Right hindlimb (tissue), 1 donor: ENCODE measurements around the gene SLC39A12.
"Not testable (repeated sequence)": the region's sequence is repeated elsewhere in the genome, so short reads cannot be mapped to it uniquely, and the experiment has no call there.

ENCODE experiments used
- DNase-seq: peaks from one replicate; pipeline ENCODE4 v3.0.0-alpha.2; 2018

Gene SLC39A12

DNA sequence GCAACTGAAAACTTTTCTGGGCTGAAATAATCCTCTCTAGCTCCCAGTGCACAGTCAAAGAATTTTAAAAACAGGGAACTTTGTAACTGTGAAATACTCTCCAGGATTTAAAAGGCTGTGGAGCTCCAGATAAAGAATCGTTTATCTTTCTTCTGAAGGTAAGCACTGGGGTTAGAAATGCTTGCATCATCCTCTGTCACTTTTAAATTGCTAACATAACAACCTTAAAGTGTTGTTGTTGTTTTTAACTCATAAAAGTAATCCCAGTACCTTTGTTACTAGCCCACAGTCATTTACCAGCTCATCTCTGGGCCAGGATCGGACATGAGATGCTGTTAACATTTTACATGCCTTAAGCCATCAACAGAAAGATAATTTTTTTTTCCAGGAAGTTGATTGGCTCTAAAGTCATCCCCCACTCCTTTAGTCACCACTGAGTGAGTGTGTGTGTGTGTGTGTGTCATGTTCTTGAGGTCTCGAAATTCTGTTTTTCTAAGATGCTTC is at the start of gene SLC39A12:
Gene SLC39A12 (plus strand): TSS at position 51 of the 504 bp plus-strand sequence. CDS start 1,359 bp downstream, outside the sequence.
- no peak for DNase-seq

DNA sequence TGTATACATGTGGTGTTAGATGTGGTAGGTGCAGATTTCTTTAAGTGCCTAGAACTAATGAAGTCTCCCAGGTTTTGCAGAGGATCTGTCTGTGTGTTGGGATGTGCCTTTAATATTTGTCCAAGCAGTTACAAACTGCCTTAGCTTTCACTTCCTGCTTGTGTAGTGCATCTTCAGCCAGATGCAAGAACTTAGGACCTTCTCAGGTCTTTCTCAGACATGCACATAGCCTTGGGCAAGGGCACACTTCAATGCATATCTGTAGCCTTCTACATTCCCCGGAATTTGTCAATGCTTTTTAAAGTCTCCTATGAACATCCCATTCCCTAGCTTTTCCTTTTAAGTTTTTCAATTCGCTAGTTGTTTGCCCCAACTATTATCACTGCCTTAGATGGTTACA is 47.2 kb upstream of the SLC39A12 start:
- no peak for DNase-seq

DNA sequence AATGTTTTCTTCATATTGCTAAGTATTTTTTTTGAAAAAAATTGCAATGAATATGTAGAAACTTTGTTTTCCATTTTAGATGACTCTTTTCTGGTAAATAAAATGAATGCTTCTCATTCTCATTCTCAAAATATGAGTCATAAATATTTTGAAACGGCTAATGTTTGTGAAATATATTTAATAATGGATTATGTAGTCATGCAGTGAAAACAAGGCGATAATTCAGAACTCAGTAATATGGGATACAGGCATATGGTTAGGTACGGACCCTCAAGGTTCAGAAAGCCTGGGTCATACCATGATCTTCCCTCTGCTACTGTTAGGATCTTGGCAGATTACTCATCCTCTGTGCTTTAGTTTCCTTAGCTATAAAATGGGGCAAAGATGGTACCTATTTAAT is 46.2 kb upstream of the SLC39A12 start:
- no peak for DNase-seq

DNA sequence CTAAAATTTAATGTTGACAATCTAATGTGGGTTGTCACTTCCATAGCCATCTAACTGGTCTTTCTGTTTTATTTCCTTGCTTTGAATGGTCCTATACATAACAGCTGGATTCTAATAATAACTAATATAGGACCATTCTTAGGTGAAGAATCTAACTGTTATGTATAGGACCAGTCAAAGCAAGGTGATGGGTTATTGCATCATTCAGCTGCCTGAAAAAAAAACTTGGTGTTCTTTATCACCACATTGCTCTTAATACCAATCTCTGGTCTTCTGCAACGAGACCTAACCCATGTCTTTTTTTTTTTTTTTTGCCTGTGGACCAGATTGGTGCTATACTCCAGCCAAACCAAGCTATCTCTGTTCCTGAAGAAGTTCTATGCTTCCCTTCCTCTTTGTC is 45.7 kb upstream of the SLC39A12 start:
- DNase-seq: no peak

DNA sequence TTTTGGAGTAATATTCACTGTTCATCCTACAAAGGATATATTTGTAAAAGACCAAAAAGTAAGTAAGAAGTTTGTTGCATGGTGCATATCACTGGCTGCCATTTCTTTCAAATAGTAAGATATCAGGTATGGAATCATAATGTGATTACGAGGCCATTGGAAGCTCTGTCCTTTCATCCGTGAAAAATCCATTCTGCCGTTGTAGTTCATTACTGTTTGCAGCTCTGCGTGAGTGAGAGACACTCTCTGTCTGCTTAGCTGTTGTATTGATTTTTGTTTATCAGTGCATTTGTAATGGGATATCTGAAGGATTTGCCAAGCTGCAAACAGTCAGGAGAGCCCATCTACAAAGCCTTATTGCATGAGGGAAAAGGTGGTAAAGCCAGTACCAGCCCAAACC is 44.1 kb upstream of the SLC39A12 start:
- no peak for DNase-seq

DNA sequence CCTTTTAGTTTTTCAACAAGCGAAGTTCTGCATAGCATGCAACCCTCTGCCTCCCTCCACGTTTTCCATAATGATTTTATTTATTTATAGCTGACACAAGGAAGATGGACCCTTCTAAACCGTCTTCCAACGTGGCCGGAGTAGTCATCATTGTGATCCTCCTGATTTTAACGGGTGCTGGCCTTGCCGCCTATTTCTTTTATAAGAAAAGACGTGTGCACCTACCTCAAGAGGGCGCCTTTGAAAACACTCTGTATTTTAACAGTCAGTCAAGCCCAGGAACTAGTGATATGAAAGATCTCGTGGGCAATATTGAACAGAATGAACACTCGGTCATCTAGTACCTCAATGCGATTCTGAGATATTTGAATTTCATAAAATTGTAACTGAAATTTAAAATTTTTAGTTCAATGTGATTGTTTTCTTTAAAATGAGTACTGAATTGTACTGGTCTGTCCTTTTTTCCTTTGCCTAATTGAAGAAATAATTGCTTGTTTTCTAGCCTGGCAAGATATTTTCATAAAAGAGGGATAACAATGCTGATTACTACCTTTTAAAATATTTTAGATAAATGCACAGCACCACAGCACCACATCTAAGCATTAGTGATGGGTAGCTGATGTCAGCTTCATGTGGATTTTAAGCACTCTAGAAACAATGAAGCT is 41.5 kb upstream of the SLC39A12 start:
- peak; percentile 24 for DNase-seq

DNA sequence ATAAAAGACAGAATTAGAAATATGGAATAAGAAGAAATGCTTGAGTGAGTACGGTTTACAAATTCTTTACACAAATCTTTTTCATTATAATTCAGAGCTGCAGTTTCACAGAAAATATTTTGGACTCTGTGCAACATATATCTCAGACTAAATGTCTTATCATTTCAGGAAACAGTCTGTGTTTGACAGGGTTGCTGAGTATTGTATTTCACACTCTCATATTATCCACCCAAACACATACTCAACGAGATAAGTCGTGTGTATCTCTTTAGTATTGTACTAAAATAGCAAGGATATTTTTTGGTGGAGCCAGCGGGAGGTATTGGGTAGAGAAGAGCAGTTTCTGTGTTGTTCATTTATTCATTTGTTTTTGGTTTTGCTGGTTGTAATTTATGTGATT is 39.0 kb upstream of the SLC39A12 start:
- no peak for DNase-seq

DNA sequence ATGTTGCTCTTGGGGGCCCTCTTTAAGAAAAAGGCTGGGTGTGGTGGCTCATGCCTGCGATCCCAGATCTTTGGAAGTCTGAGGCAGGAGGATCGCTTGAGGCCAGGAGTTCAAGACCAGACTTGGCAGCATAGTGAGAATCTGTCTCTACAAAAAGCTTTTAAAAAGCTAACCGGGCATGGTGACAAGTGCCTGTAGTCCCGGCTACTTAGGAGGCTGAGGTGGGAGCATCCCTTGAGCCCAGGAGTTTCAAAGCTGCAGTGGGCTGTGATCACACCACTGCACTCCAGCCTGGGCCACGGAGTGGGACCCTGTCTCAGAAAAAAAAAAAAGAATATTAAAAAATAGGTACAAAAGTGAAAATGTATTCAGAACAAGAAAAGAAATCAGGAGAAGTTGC is 38.1 kb upstream of the SLC39A12 start:
- DNase-seq: no peak

DNA sequence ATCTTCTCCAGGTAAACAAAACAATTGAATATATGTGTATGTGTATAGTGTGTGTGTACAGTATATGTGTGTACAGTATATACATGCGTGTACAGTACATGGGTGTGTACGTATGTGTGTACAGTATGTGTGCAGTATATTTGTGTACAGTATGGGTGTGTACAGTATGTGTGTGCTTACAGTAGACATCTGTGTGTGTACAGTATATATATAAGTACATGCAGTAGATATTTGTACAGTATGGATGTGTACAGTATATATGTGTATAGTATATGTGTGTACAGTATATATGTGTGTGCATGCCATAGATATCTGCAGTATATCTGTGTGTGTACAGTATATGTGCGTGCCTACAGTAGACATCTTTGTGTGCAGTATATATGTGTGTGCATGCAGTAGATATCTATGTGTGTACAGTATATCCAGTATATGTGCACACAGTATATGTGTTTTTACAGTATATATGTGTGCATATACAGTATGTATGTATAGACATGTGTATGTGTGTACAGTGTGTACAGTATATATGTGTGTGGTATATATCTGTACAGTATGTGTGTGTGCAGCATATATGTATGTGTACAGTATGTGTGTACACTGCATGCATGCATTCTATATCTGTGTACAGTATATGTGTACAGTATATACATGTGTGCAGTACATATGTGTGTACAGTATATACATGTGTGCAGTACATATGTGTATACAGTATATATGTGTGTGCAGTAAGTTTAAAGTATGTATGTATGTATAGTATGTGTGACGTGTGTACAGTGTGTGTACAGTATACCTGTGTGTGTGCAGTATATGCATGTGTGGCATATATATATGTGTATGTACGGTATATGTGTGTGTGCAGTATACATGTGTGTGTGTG is 37.3 kb upstream of the SLC39A12 start:
- no peak for DNase-seq

DNA sequence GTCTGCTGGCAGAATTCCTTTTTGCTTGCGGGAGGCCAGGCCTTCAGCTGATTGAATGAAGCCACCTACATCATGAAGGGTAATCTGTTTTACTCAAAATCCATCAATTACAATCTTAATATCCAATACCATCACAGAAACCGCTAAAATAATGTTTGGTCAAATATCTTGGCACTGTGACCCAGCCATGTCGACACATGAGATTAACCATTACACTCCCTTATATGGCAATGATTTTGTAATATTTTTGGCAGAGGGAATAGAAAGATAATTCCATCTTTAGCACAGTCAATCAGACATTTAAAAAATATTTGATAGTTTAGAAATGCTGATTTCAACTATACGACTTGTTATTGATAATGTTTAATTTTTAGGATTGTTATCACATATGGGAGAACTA is 36.5 kb upstream of the SLC39A12 start:
- DNase-seq: no peak

DNA sequence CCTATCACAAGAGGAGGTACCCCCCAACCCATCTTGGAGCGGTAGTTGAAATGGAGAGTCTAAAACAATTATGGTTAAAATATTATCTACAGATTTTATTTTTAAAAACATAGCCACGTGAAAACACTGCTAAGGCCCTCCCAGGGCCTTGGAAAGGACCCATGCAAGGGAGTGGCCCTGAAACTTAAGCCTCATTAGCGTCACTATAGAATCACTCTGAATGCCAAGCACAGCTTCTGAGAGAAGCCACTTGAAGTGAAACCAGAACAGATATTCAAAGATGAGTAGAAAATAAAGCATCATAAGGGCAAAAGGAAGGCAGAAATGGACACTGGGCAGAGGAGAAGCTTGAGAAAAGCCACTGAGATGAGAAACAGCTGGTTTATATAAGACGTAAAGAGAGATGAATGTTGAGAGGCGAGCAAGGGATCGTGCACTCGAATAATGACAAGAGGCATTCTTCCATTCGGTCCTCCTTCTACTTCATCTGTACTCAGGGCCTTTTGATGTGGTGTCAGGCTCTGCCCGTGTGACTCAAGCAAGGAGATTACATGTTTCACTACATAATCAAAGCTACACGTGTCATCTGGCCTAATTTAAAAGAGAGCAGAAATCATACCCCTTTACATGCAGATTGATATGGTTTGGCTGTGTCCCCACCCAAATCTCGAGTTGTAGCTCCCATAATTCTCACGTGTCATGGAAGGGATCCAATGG is 33.4 kb upstream of the SLC39A12 start:
- no peak for DNase-seq

DNA sequence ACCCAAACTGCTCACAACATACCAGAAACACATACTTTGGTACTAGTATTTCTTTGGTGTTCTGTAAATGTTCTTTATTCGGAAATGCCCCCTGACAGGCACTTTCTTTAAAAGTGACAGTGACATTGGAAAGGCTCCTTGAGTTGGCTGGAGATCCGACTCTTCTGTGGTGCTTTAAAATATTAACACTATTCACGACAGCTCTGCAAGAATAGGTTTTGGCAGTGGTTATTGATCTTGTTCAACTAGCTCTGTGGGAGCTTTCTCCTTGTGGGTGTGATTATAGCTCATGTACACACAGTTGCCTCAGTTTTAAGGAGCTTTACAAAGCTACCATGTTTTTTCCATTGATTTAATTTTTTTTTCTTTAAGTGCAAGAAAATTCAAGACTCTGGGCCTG is 30.3 kb upstream of the SLC39A12 start:
- no peak for DNase-seq

DNA sequence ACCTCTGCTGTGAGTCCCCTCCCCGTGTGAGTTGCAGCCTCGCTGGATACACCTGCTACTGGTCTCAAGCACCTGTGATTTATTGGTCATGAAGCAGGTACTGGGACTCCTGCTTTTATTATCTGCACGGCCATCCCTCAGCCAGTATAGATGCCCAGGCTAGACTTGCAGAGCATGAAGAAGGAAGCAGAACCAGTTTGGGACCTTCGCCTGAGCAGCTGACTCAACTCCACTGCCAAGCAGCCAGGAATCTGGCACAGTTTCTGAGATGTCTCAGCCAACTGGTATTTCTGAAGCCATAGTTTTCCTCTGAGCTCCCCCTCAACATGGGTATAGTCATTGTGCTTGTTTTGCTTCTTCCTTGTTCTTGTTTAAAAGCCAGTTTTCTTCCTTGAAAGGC is 28.0 kb upstream of the SLC39A12 start:
- no peak for DNase-seq

DNA sequence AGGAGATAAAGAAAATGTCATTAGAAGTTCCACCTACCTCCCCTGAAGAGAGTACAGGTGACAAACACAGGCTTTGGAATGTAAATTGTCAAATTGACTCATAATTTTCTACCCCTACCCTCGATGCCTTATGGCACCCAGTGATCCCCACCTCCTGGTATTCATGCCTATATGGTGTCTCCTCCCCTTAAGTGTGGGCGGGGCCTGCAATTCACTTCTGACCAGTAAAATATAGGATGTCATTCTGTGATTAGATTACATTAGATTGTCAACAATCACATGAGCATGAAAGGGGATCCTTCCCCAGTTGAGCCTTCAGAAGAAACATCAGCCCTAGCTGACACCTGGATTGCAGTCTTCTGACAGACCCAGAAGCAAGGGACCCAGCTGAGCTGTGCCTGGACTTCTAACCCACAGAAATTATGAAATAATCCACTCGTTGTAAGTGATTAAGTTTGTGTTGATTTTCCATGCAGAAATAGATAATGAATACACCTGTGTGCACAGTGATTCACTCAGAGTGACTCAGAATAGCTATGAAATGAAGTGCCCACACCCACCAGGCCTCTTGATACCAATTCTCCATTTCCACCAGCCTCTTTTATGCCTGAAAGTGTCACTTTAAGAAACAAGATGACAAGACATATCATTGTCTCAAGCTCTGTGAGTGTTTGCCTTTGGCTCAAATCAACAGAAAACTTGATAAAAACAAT is 8.5 kb upstream of the SLC39A12 start:
- no peak for DNase-seq

DNA sequence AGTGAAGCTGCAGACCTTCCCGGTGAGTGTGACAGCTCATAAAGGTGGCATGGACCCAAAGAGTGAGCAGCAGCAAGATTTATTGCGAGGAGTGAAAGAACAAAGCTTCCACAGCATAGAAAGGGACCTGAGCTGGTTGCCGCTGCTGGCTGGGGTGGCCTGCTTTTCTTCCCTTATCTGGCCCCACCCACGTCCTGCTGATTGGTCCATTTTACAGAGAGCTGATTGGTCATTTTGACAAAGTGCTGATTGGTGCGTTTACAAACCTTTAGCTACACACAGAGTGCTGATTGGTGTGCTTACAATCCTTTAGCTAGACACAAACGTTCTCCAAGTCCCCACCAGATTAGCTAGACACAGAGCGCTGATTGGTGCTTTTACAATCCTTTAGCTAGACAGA is 1.4 kb upstream of the SLC39A12 start:
- DNase-seq: not testable (repeated sequence)

DNA sequence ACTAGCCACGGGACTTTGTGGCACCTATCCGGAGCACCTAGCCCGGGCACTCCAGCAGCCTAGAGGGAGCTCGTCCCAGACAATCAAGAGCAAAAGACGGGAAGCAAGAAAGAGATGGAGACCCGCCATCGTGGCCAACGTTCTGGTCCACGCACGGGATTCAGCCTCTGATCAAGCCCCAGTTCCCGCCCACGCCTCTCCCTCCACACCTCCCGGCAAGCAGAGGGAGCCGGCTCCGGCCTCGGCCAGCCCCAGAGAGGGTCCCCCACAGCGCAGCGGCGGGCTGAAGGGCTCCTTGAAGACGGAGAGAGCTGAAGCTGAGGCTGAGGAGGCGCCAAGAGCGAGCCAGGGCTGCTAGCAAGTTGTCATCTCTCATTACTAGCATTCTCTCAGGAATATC is 992 bp upstream of the SLC39A12 start:
- no peak for DNase-seq

DNA sequence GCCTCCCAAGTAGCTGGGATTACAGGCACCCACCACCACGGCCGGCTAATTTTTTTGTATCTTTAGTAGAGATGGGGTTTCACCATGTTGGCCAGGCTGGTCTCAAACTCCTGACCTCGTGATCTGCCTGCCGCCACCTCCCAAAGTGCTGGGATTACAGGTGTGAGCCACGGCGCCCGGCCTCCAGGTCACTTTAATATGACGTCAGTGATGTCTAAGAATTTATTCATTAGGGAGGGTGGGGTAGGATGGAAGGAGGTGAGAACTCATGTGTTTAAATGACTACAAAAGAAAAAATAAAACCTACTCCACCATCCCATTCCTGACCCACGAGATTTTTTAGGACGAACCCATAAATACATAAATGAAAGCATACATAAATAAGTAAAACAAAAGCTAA is 2.7 kb downstream of the SLC39A12 start:
- DNase-seq: not testable (repeated sequence)

DNA sequence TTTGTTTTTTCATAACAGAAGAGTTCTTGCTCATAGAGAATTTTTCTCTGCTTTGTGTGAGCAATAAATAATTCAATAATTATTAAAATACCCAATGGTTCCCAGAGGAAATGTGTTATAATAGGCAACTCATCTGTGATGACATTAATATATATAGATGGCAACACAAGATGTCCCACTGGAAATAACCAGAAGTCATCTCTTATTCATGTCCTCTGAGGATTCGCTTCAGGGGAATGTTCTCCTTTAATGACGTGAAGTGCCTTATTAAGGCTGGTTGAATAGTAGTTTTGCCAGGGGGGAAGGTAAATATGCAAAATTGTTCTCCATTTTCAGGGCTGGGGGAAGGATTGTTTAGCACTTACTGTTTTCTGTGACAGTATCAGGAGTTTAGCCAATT is 3.1 kb downstream of the SLC39A12 start:
- no peak for DNase-seq

DNA sequence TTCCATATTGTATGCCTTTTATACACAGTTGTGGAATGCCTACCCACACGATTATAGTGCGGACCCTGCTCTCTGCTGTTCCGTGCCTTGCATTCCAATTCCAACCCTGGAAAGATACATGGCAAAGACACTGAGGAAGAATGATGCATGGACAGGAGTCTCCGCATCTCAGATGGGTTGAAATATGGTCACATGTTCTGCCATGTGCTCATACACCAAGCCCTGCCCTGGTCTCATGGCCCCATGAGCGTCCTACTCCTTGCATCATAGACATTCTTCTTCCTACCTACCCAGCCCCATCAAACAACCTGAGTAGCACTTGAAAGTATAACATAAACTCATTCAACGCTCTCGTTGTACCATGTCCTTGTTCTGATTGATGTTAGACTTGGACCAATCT is 6.3 kb downstream of the SLC39A12 start:
- no peak for DNase-seq

DNA sequence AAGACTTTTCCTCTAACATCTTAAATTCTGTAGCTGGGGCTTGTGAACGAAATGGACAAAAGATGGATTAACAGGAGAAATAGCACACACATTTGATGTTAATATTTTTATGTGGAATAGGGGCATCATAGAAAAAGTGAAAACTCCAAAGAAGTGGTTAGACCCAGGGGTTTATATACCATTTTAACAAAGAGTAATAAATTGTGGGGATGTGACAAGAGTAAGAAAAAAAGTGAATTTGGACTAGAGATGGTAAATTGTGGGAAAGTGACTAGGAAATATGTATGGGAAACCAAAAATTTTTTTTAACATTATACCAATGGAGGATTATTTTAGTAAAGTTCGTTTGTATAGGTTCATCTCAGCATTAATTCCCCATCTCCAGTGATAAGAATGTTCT is 8.2 kb downstream of the SLC39A12 start:
- no peak for DNase-seq

DNA sequence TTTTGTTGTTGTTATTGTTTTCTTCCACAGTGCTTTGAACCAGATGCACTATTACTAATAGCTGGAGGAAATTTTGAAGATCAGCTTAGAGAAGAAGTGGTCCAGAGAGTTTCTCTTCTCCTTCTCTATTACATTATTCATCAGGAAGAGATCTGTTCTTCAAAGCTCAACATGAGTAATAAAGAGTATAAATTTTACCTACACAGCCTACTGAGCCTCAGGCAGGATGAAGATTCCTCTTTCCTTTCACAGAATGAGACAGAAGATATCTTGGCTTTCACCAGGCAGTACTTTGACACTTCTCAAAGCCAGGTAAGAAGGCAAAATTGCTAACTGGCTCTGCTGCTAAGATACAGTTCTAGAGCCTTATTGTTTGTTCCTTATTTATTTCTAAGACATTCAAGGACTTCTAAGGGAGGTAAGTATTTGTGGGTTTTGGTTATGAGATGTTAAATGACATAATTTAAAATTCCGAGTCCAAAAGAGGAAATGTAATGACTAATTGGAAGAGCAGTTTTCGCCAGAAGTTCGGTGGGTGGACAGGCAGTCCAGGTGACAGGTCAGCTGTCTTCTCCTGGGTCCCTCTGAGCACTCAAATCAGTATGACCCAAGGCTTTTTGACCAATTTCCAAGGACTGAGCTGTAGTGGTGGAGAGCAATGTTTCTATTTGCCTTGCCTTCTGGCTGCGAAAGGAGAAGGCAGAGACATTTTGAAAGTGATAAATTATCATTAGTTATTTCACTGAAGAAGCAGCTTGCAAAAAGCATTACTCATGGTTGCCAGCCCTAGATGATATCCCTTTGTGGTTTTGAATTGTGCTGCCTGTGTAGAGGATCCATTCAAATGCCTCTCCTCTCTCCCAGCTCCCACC is 10.1 kb downstream of the SLC39A12 start:
- no peak for DNase-seq

DNA sequence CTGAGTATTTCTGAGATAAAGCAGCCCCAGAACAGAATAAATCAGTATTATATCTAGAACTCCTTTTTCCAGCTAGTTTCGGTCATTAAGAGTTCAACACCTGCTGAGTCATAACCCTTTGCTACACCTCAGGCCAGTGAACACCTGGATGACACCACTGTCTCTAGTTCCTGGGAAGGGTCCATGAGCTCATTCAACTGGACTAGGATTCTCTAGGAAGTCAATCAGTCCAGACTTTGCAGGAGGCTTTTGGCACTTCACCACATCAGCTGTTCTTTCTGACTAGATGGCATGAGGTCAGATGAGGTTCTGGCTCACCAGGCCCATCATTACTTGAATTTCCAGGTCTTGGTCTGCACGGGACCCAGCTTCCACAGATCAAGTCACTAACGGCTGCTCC is 11.7 kb downstream of the SLC39A12 start:
- DNase-seq: no peak
